Endothelial cell of umbilical vein (primary cell): ENCODE data around the gene CD300H. TPM values are rescaled to one million over a fixed set of nuclear protein-coding genes. Genes with fewer than 3 reads are reported as not detected.

Experiments used
- BruUV-seq: library from RNA; stranded (reverse); fragments of 400-500 nt; replicated peaks from 2 replicates; lab custom pipeline; 2021; lab: Mats Ljungman, UMichigan
- CTCF ChIA-PET: fragments of 300-600, 350-600 bp; sonication (Branson Sonifier 250); formaldehyde crosslinking; loops from one replicate; lab custom pipeline; 2021; ENCODE audit warnings: antibody characterized with exemption, inconsistent platforms; lab: Charles Lee
- POLR2A ChIA-PET: fragments of 300-600, 350-600 bp; sonication (Branson Sonifier 250); formaldehyde crosslinking; loops from one replicate; lab custom pipeline; 2021; ENCODE audit warnings: antibody characterized with exemption, inconsistent platforms; lab: Charles Lee
- DNase-seq: peaks from one replicate; pipeline ENCODE4 v3.0.0-alpha.2; 2011; ENCODE audit warnings: low read depth, low spot score
- FAIRE-seq: peaks from 2 replicates; lab custom pipeline; 2011; peaks lifted over from hg19 to GRCh38; lab: Jason Lieb, UNC
- H2AFZ ChIP-seq: 2 replicates; pipeline ENCODE4 v1.6.0; 2012; ENCODE audit warnings: low read depth, low read length, control low read depth, inconsistent platforms
- H3K27ac ChIP-seq: 2 replicates; pipeline ENCODE4 v1.5.1; 2011; ENCODE audit warnings: low read depth, mild to moderate bottlenecking, control low read depth, low read length, moderate library complexity; ENCODE audit not compliant: insufficient read depth
- H3K27me3 ChIP-seq, 2 experiments: 2 replicates each; pipeline versions ENCODE4 v1.6.0 to v1.6.1; 2011; ENCODE audit warnings: low read length in 2 of 2, mixed read lengths in 1 of 2; ENCODE audit not compliant: control insufficient read depth in 2 of 2, insufficient read depth in 2 of 2
- H3K36me3 ChIP-seq, 2 experiments: 2 replicates in 1 of 2; 3 replicates in 1 of 2; pipeline ENCODE4 v1.5.1; 2011; ENCODE audit warnings: low read length in 2 of 2, mild to moderate bottlenecking in 1 of 2, moderate library complexity in 1 of 2; ENCODE audit not compliant: control insufficient read depth in 2 of 2, insufficient read depth in 2 of 2; ENCODE audit errors: extremely low read depth in 1 of 2
- H3K4me1 ChIP-seq: 3 replicates; pipeline ENCODE4 v1.5.1; 2011; ENCODE audit warnings: mild to moderate bottlenecking, low read length; ENCODE audit not compliant: control insufficient read depth, insufficient read depth; ENCODE audit errors: extremely low read depth
- H3K4me2 ChIP-seq: 2 replicates; pipeline ENCODE4 v1.6.1; 2011; ENCODE audit warnings: low read length, control low read depth, mixed read lengths; ENCODE audit not compliant: insufficient read depth
- H3K4me3 ChIP-seq, 3 experiments: fragments of 200-600 bp in 1 of 3; sonication (generic), shearing (Covaris generic) in 1 of 3; replicated peaks in 1 of 3; 2 replicates each; pipeline ENCODE4 v1.5.1; 2011 to 2016; ENCODE audit warnings: control low read depth in 3 of 3, low read length in 3 of 3, mild to moderate bottlenecking in 2 of 3, inconsistent platforms in 1 of 3, low read depth in 1 of 3, moderate library complexity in 1 of 3; ENCODE audit not compliant: insufficient read depth in 1 of 3
- H3K79me2 ChIP-seq: 2 replicates; pipeline ENCODE4 v1.6.0; 2012; ENCODE audit warnings: low read length, inconsistent platforms; ENCODE audit not compliant: control insufficient read depth, insufficient read depth
- H3K9ac ChIP-seq: replicated peaks from 2 replicates; pipeline ENCODE3; 2011; ENCODE audit warnings: low read length, control low read depth; ENCODE audit not compliant: insufficient read depth; ENCODE audit errors: extremely low read depth
- H3K9me1 ChIP-seq: replicated peaks from 3 replicates; pipeline ENCODE4 v1.6.0; 2011; ENCODE audit warnings: mild to moderate bottlenecking, low read length; ENCODE audit not compliant: control insufficient read depth, insufficient read depth; ENCODE audit errors: extremely low read depth
- H3K9me3 ChIP-seq: replicated peaks from 2 replicates; pipeline ENCODE4 v1.5.1; 2012; ENCODE audit warnings: low read length, inconsistent platforms; ENCODE audit not compliant: control insufficient read depth, insufficient read depth
- H4K20me1 ChIP-seq: replicated peaks from 2 replicates; pipeline ENCODE3; 2011; ENCODE audit warnings: mild to moderate bottlenecking, low read length; ENCODE audit not compliant: control insufficient read depth, insufficient read depth; ENCODE audit errors: extremely low read depth
- CTCF ChIP-seq, 2 donors: IDR thresholded peaks; 1 replicate in 1 of 2; 2 replicates in 1 of 2; pipeline ENCODE4 v1.5.1; 2011; ENCODE audit warnings: low read length in 2 of 2, mild to moderate bottlenecking in 2 of 2, moderate library complexity in 2 of 2, control low read depth in 1 of 2, inconsistent platforms in 1 of 2, low read depth in 1 of 2; ENCODE audit not compliant: insufficient read depth in 1 of 2; ENCODE audit errors: extremely low read depth in 1 of 2
- EZH2 ChIP-seq: IDR thresholded peaks from 2 replicates; pipeline ENCODE4 v1.6.1; 2012; ENCODE audit warnings: borderline replicate concordance, low read depth, mild to moderate bottlenecking, moderate library complexity, low read length, inconsistent platforms; ENCODE audit not compliant: severe bottlenecking
- FOS ChIP-seq: IDR thresholded peaks from 2 replicates; pipeline ENCODE4 v1.6.1; 2011; ENCODE audit warnings: mild to moderate bottlenecking, low read length, moderate library complexity, borderline replicate concordance; ENCODE audit not compliant: insufficient read depth
- GATA2 ChIP-seq: IDR thresholded peaks from 2 replicates; pipeline ENCODE4 v1.7.0; 2011; ENCODE audit warnings: low read depth, mild to moderate bottlenecking, moderate library complexity, mixed read lengths, low read length; ENCODE audit not compliant: insufficient read length, insufficient read depth
- JUN ChIP-seq: IDR thresholded peaks from 2 replicates; pipeline ENCODE4 v1.6.1; 2011; ENCODE audit warnings: borderline replicate concordance, low read depth; ENCODE audit not compliant: insufficient read length, insufficient read depth
- MAX ChIP-seq: IDR thresholded peaks from 2 replicates; pipeline ENCODE4 v1.6.1; 2011; ENCODE audit not compliant: insufficient read depth, insufficient read length
- MYC ChIP-seq: IDR thresholded peaks from one replicate; pipeline ENCODE4 v1.6.1; 2011; ENCODE audit warnings: mild to moderate bottlenecking, low read depth, low read length
- POLR2A ChIP-seq: IDR thresholded peaks from 2 replicates; pipeline ENCODE4 v1.6.1; 2012; ENCODE audit warnings: low read depth, mild to moderate bottlenecking, control low read depth, low read length
- POLR2AphosphoS5 ChIP-seq: IDR thresholded peaks from 2 replicates; pipeline ENCODE4 v1.6.1; 2012; ENCODE audit warnings: low read depth, mild to moderate bottlenecking, control low read depth, low read length, moderate library complexity; ENCODE audit not compliant: insufficient read depth
- dilution Hi-C: fragments of 300-500 bp; cut with MboI; formaldehyde crosslinking; loops from one replicate; pipeline ENCODE4 v1.15.0; 2019; ENCODE audit warnings: low sequenced_read_pairs; ENCODE audit not compliant: extremely low pct_ligation_motif_present
- intact Hi-C: fragments of 100-400 bp; cut with micrococcal nuclease; formaldehyde crosslinking; loops from one replicate; pipeline ENCODE4 v1.10.0; 2022
- polyA plus RNA-seq, 4 experiments: library from polyadenylated mRNA; depleted of rRNA in 3 of 4; stranded (reverse) in 3 of 4; unstranded in 1 of 4; fragments of >200 nt; gene quantifications; 2 replicates each; pipeline versions ENCODE4 v1.2.1 to v1.2.3, GENCODE V29; 2011 to 2012; ENCODE audit warnings: missing spikeins in 1 of 4
- total RNA-seq: library from RNA; stranded (reverse); gene quantifications from 2 replicates; pipeline ENCODE4 v1.2.3, GENCODE V29; 2021

Gene CD300H
- total and polyA plus RNA-seq, 2 donors (not counting 3 experiments of a cell fraction or from before 2014, with no cell fraction given) = not detected

GRCh38 chr17:74584292-74585060 is 17.2 kb upstream of the CD300H start:
- H3K4me2 ChIP-seq = no peak overlapping the region
- no peak overlapping the region for H3K27ac ChIP-seq
- no peaks in the 10 kb centered on the region for H3K9me1 ChIP-seq
- no peak overlapping the region for H2AFZ ChIP-seq
- TF ChIP-seq CTCF (IDR thresholded peaks at IDR 0.05; ENCODE audit: extremely low read depth in 1 of 2, insufficient read depth in 1 of 2, low read depth in 1 of 2, low read length in 2 of 2) = no peak
- TF ChIP-seq MAX = no peak
- no peak for TF ChIP-seq GATA2
- no peak for TF ChIP-seq JUN
- no peak for TF ChIP-seq POLR2AphosphoS5
- TF ChIP-seq MYC = no peak
- no peak for TF ChIP-seq FOS
- TF ChIP-seq POLR2A = no peak
- TF ChIP-seq EZH2 = no peak
- H3K9me3 ChIP-seq = peaks cover 2% of the 10 kb centered on the region
- no TSS peak for BruUV-seq
- no peak overlapping the region for H3K4me3 ChIP-seq
- no peaks in the 10 kb centered on the region for H3K4me1 ChIP-seq
- no peak overlapping the region for H3K9ac ChIP-seq
- dilution Hi-C loops = no loop called here
- no peaks in the 10 kb centered on the region for H3K36me3 ChIP-seq
- POLR2A ChIA-PET = no interaction called here
- H3K27me3 ChIP-seq = no peaks in the 10 kb centered on the region
- intact Hi-C loops = no loop called here
- H3K79me2 ChIP-seq = no peaks in the 10 kb centered on the region
- H4K20me1 ChIP-seq = no peaks in the 10 kb centered on the region
- FAIRE-seq (no peak), DNase-seq (no peak)
- CTCF ChIA-PET = no interaction called here
